Activated naive CD8-positive, alpha-beta T cell treated with anti-CD3 and anti-CD28 coated beads, Interleukin-2, amount 10 ng/mL, durations not matched to agents 7 days and 5 days (primary cell): ENCODE results near the gene ZBTB20. TPM values are rescaled to one million over a fixed set of nuclear protein-coding genes. Genes with fewer than 3 reads are reported as not detected.

Experiments used
- ATAC-seq: fragments of 150-1000 bp; cut with Tn5 transposase; one replicate; pipeline ENCODE4 v1.10.0; 2021; ENCODE audit warnings: low read depth, moderate library complexity
- POLR2A ChIA-PET: fragments of 350-600 bp; sonication (Branson Sonifier 250); formaldehyde crosslinking; loops from one replicate; lab custom pipeline; 2021; ENCODE audit warnings: antibody characterized with exemption; lab: Charles Lee
- DNase-seq: peaks from one replicate; pipeline ENCODE4 v3.0.0; 2021
- H3K27ac Mint-ChIP-seq: one replicate; pipeline ENCODE4 v1.8.0; 2022; ENCODE audit warnings: mild to moderate bottlenecking, mixed read lengths
- H3K27me3 Mint-ChIP-seq: one replicate; pipeline ENCODE4 v1.8.0; 2022; ENCODE audit warnings: mild to moderate bottlenecking, moderate library complexity, mixed read lengths
- H3K36me3 Mint-ChIP-seq: one replicate; pipeline ENCODE4 v1.8.0; 2021; ENCODE audit warnings: mild to moderate bottlenecking, mixed read lengths
- H3K4me1 Mint-ChIP-seq: one replicate; pipeline ENCODE4 v1.8.0; 2021; ENCODE audit warnings: mixed read lengths
- H3K4me3 Mint-ChIP-seq: one replicate; pipeline ENCODE4 v1.8.0; 2022; ENCODE audit warnings: mild to moderate bottlenecking, moderate library complexity, mixed read lengths
- H3K9me3 Mint-ChIP-seq: one replicate; pipeline ENCODE4 v1.8.0; 2021; ENCODE audit warnings: mixed read lengths
- total RNA-seq, 2 experiments: library from RNA; stranded (reverse); gene quantifications; one replicate each; pipeline ENCODE4 v1.2.3, GENCODE V29; 2021

The ZBTB20 gene
- total RNA-seq, 2 experiments from 2014 or later = 27.4 to 31.3 TPM

DNA sequence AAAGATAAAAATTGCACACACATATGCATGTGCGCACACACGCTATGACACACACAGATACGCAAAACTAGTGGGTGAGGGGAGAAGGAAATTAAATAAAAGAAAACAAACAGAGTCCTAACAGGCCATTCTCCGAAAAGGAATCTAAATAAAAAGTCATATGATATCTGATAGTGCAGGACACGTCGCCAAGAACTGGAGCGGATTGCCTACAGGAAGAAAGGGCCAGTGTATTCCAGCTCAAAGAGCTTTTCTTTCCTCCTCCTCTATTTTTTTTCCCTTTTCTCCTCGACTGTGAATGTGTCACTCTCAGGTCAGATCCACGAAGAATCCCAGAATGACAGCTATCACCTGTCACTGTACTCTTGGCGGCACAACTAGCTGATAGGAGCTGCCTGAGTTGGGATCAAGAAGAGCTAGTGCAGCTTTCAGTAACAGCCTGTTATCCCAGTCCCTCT lies 695.5 kb downstream of the ZBTB20 start:
- no peak overlapping the region for H3K27ac Mint-ChIP-seq
- POLR2A ChIA-PET = no interaction called here

GRCh38 chr3:114451051-114451451 lies 696.0 kb downstream of the ZBTB20 start:
- POLR2A ChIA-PET = no interaction called here
- DNase-seq = no peak
- peaks cover 1% of the 10 kb centered on the region for H3K4me1 Mint-ChIP-seq
- H3K27ac Mint-ChIP-seq = no peak overlapping the region
- peaks cover 4% of the 10 kb centered on the region for H3K27me3 Mint-ChIP-seq
- no peak for ATAC-seq
- no peak overlapping the region for H3K4me3 Mint-ChIP-seq
- H3K9me3 Mint-ChIP-seq = no peaks in the 10 kb centered on the region
- H3K36me3 Mint-ChIP-seq = no peaks in the 10 kb centered on the region

More for the DNA sequence above, 695.5 kb downstream of the ZBTB20 start:
- H3K4me3 Mint-ChIP-seq = no peak overlapping the region
- H3K27me3 Mint-ChIP-seq = peaks cover 4% of the 10 kb centered on the region
- no peak for DNase-seq
- H3K9me3 Mint-ChIP-seq = no peaks in the 10 kb centered on the region
- no peak for ATAC-seq
- no peaks in the 10 kb centered on the region for H3K36me3 Mint-ChIP-seq
- peaks cover 1% of the 10 kb centered on the region for H3K4me1 Mint-ChIP-seq

GRCh38 chr3:114450008-114450596 lies 697.0 kb downstream of the ZBTB20 start:
- H3K4me1 Mint-ChIP-seq = peaks cover 1% of the 10 kb centered on the region
- DNase-seq (no peak), ATAC-seq (no peak)
- H3K4me3 Mint-ChIP-seq = no peak overlapping the region
- no peaks in the 10 kb centered on the region for H3K9me3 Mint-ChIP-seq
- POLR2A ChIA-PET = no interaction called here
- H3K36me3 Mint-ChIP-seq = no peaks in the 10 kb centered on the region
- H3K27ac Mint-ChIP-seq = no peak overlapping the region
- H3K27me3 Mint-ChIP-seq = peaks cover 4% of the 10 kb centered on the region

GRCh38 chr3:114449271-114450007 lies 697.6 kb downstream of the ZBTB20 start:
- no peak overlapping the region for H3K4me3 Mint-ChIP-seq
- POLR2A ChIA-PET = no interaction called here
- peaks cover 1% of the 10 kb centered on the region for H3K4me1 Mint-ChIP-seq
- H3K9me3 Mint-ChIP-seq = no peaks in the 10 kb centered on the region
- ATAC-seq = no peak
- no peaks in the 10 kb centered on the region for H3K36me3 Mint-ChIP-seq
- DNase-seq = no peak
- peaks cover 4% of the 10 kb centered on the region for H3K27me3 Mint-ChIP-seq
- no peak overlapping the region for H3K27ac Mint-ChIP-seq

GRCh38 chr3:114447950-114448479 lies 699.1 kb downstream of the ZBTB20 start:
- Mint-ChIP-seq H3K4me3 (no peak overlapping the region), H3K4me1 (no peaks in the 10 kb centered on the region), H3K27ac (no peak overlapping the region), H3K36me3 (no peaks in the 10 kb centered on the region), H3K9me3 (no peaks in the 10 kb centered on the region), H3K27me3 (no peaks in the 10 kb centered on the region)
- POLR2A ChIA-PET = no interaction called here
- ATAC-seq (no peak), DNase-seq (no peak)

DNA sequence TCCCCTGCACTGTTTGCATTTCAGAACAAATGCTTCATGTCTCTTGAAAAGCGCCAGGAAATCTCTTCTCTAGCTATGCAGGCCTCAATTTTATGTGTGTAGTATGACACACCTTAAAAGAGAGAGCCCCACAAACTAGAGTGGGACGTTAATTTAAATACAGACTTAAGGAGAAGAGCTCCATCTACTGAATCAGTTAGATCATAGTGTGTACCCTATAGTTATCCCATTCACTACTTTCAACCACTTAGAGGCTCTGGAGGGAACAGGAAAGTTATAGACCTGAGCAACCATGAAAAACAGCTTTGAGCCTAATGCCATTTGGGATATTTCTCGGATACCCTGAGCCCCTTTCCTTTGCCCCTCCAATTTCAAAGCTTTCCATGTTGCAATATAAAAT lies 699.5 kb downstream of the ZBTB20 start:
- no peaks in the 10 kb centered on the region for H3K27me3 Mint-ChIP-seq
- ATAC-seq = no peak
- no peaks in the 10 kb centered on the region for H3K9me3 Mint-ChIP-seq
- no peak overlapping the region for H3K27ac Mint-ChIP-seq
- DNase-seq = no peak
- H3K4me1 Mint-ChIP-seq = no peaks in the 10 kb centered on the region
- no peaks in the 10 kb centered on the region for H3K36me3 Mint-ChIP-seq
- POLR2A ChIA-PET = no interaction called here
- no peak overlapping the region for H3K4me3 Mint-ChIP-seq

GRCh38 chr3:114446600-114446999 lies 700.5 kb downstream of the ZBTB20 start:
- H3K4me3 Mint-ChIP-seq = no peak overlapping the region
- H3K27ac Mint-ChIP-seq = no peak overlapping the region
- ATAC-seq = no peak
- H3K36me3 Mint-ChIP-seq = no peaks in the 10 kb centered on the region
- peaks cover 2% of the 10 kb centered on the region for H3K27me3 Mint-ChIP-seq
- POLR2A ChIA-PET = no interaction called here
- no peaks in the 10 kb centered on the region for H3K4me1 Mint-ChIP-seq
- no peaks in the 10 kb centered on the region for H3K9me3 Mint-ChIP-seq
- no peak for DNase-seq

GRCh38 chr3:114445233-114445632 lies 701.9 kb downstream of the ZBTB20 start:
- H3K4me3 Mint-ChIP-seq = no peak overlapping the region
- no peaks in the 10 kb centered on the region for H3K9me3 Mint-ChIP-seq
- POLR2A ChIA-PET = no interaction called here
- peaks cover 2% of the 10 kb centered on the region for H3K27me3 Mint-ChIP-seq
- ATAC-seq = no peak
- no peak for DNase-seq
- no peaks in the 10 kb centered on the region for H3K4me1 Mint-ChIP-seq
- no peak overlapping the region for H3K27ac Mint-ChIP-seq
- no peaks in the 10 kb centered on the region for H3K36me3 Mint-ChIP-seq

DNA sequence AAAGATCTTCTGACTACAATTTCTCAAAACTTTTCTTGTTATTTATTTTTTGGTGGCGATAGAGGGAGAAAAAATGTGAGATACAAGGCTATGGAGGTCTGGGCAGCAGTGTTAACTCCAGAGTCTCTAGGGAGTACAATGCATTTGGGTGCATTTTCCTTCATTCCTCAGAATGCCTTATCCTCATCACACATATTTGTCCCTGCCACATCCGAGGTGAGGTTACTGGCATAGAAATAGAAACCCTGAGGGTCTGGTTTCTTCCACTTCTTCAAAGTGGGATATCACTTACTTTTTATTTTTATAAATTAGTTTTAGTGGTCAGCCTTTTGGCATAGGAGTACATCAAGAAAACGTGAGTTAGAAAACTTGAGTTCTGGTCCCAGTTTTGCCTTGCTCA lies 702.9 kb downstream of the ZBTB20 start:
- POLR2A ChIA-PET = no interaction called here
- Mint-ChIP-seq H3K4me1 (no peaks in the 10 kb centered on the region), H3K27me3 (peaks cover 2% of the 10 kb centered on the region), H3K27ac (no peak overlapping the region), H3K4me3 (no peak overlapping the region), H3K36me3 (no peaks in the 10 kb centered on the region), H3K9me3 (no peaks in the 10 kb centered on the region)
- no peak for ATAC-seq
- DNase-seq = no peak

GRCh38 chr3:114442246-114442645 lies 704.8 kb downstream of the ZBTB20 start:
- no peak for DNase-seq
- peaks cover 2% of the 10 kb centered on the region for H3K27me3 Mint-ChIP-seq
- no peaks in the 10 kb centered on the region for H3K4me1 Mint-ChIP-seq
- H3K9me3 Mint-ChIP-seq = no peaks in the 10 kb centered on the region
- no peaks in the 10 kb centered on the region for H3K36me3 Mint-ChIP-seq
- ATAC-seq = no peak
- H3K27ac Mint-ChIP-seq = no peak overlapping the region
- POLR2A ChIA-PET = no interaction called here
- no peak overlapping the region for H3K4me3 Mint-ChIP-seq

GRCh38 chr3:114441386-114441785 lies 705.7 kb downstream of the ZBTB20 start:
- Mint-ChIP-seq H3K27me3 (peaks cover 2% of the 10 kb centered on the region), H3K9me3 (no peaks in the 10 kb centered on the region), H3K36me3 (no peaks in the 10 kb centered on the region), H3K27ac (no peak overlapping the region), H3K4me3 (no peak overlapping the region), H3K4me1 (no peaks in the 10 kb centered on the region)
- DNase-seq (no peak), ATAC-seq (no peak)
- POLR2A ChIA-PET = no interaction called here

GRCh38 chr3:114440700-114441099 lies 706.4 kb downstream of the ZBTB20 start:
- Mint-ChIP-seq H3K4me1 (no peaks in the 10 kb centered on the region), H3K9me3 (no peaks in the 10 kb centered on the region)
- no peak for ATAC-seq

GRCh38 chr3:114439284-114439683 lies 707.8 kb downstream of the ZBTB20 start:
- Mint-ChIP-seq H3K4me1 (peaks cover under 1% of the 10 kb centered on the region), H3K27ac (no peak overlapping the region), H3K9me3 (no peaks in the 10 kb centered on the region), H3K36me3 (no peaks in the 10 kb centered on the region), H3K27me3 (peaks cover 2% of the 10 kb centered on the region), H3K4me3 (no peak overlapping the region)
- ATAC-seq (no peak), DNase-seq (no peak)
- POLR2A ChIA-PET = interaction anchor here (0.6 kb wide), 1 partner anchor 441 kb away, joined by 5 read pairs; no protein-coding TSS in a partner anchor

More at GRCh38 chr3:114440700-114441099, 706.4 kb downstream of the ZBTB20 start:
- Mint-ChIP-seq H3K27ac (no peak overlapping the region), H3K4me3 (no peak overlapping the region), H3K36me3 (no peaks in the 10 kb centered on the region), H3K27me3 (peaks cover 2% of the 10 kb centered on the region)
- no peak for DNase-seq
- POLR2A ChIA-PET = no interaction called here

- ATAC-seq = no peak
- Mint-ChIP-seq H3K36me3 (no peaks in the 10 kb centered on the region), H3K4me1 (peaks cover 1% of the 10 kb centered on the region), H3K27ac (no peak overlapping the region), H3K4me3 (no peak overlapping the region), H3K27me3 (peaks cover 2% of the 10 kb centered on the region), H3K9me3 (no peaks in the 10 kb centered on the region)
- DNase-seq = no peak
- POLR2A ChIA-PET = no interaction called here
Observed at GRCh38 chr3:114437897-114438296, 709.2 kb downstream of the ZBTB20 start.
